GOT3 (cell line): ENCODE measurements around the gene CROCC2.

ENCODE experiments used
- DNase-seq: peaks from one replicate; lab custom pipeline; 2025; ENCODE audit warnings: mixed read lengths; lab: John Stamatoyannopoulos, UW

CROCC2 gene

DNA sequence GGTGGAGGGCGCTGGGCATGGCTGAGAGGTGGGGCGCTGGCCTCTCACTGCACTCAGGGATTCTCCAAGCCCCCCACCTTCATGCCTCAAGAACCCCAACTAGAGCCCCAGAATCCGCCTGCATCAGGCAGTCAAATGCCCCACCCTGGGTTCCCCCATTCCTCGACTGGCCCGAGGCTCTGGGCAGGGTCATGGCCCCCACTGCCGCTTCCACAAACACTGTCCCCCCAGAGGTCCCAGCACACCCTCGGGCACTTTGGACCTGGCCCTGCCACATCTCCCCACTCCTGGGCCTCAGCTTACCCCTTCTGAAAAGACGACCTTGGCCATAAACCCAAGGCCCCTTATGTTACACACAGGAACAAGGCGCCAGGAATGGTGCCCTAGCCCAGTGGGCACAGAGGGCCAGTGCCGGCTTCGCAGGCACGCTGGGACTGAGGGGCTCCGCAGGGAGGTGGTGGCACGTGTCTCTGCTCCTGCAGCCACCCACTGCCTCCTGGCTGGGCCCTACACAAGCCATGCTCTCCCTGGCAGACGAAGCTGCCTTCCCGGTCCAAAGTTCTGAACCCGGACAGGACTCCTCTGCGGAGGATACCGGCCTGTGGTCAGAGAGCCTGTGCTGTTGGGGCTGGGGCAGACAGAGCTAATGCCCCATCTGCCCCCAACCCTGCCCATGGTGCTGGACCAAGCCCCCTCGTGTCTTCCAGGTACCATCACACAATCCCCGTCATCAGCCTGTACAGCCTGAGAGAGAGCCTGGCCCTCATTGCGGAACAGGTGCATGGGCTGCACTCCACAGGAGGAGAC, 30.7 kb upstream of the CROCC2 start:
- DNase-seq = no peak

DNA sequence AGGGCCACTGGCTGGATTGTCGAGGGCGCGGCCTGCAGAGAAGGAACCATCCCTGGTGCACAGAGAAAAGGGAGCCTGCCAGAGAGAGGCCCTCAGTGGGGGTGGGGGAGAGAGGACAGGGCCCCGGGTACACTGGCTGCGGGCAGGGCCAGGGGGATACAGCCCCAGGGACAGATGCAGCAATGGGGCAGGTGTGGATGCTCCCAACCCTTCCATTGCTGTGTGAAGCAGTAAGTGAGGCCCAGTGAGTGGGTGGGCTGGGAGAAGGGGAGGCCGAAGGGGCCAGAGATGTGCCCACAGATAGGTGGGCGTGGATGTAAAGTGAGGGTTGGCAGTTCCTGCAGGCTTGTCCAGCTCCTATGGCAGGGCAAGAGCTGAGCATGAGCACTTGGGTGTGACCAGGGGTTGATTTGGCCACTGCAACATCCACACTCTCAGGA, 30.1 kb upstream of the CROCC2 start:
- DNase-seq = no peak

DNA sequence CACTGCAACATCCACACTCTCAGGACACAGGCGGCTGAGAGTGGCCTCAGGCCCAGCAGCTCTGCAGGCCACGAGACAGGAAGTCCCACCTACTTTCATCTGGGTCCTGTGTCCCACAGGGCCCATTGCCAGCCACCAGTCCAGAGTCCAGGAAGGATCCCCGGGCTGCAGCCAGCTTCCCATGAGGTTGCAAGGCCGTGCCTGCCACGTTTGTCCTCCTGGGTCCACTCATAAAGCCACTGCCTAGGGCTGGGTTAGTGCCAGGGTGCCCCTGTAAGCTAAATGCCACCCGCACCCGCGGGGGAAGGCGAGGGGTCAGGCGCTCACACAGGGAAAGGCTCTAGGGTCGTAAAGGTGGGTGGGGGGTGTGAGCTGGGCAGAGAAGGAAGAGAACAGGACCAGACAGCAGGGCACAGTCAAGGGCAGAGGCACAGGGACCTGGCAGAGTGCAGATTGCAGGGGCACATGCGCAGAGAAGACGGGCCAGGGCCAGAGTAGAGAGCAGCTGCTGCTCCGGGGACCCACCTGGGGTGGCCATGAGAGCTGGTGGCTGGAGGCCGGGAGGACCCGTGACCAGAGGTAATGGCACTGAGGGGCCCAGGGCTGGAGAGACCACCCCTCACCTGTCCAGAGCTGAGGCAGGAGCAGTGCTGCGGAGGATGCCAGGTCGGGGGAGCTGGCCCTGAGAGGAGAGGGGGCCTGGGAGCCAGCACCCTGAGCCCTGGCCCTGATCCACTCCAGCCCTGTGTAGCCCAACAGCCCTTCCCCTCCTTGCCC, 29.5 kb upstream of the CROCC2 start:
- DNase-seq = no peak

DNA sequence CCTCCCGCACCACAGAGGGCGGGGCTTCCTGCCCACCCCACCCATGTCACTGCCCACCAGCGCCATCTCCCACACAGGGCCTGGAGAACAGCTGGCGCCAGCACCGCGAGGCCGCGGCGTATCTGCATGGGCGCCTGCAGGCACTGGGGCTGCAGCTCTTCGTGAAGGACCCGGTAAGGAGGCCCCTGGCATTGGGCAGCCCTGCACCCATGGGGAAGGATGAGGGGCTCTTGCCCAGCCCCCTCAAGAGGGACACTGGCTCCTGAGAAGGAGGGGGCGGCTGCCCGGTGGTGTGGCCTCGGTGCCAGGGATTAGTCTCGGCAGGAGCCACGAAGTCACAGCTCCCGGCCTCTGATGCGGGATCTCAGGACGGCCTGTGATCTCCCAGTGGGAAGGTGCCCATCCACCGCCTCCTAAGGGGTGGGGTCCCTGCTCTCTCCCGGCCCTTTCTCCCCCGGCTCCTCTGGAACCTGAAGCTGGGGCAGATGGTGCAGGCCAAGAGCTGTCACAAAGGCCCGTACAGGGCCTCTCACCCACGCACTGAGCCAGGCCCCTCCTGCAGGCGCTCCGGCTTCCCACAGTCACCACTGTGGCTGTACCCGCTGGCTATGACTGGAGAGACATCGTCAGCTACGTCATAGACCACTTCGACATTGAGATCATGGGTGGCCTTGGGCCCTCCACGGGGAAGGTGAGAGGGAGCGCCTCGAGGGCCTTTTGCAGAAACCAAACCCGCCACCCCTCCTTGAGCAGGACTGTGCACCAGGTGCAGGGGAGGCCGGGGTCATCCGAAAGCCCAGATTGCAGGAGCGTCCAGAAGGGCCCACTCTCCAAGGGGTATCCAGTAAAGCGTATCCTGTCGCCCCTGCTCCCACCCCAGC, 28.4 kb upstream of the CROCC2 start:
- DNase-seq = no peak

DNA sequence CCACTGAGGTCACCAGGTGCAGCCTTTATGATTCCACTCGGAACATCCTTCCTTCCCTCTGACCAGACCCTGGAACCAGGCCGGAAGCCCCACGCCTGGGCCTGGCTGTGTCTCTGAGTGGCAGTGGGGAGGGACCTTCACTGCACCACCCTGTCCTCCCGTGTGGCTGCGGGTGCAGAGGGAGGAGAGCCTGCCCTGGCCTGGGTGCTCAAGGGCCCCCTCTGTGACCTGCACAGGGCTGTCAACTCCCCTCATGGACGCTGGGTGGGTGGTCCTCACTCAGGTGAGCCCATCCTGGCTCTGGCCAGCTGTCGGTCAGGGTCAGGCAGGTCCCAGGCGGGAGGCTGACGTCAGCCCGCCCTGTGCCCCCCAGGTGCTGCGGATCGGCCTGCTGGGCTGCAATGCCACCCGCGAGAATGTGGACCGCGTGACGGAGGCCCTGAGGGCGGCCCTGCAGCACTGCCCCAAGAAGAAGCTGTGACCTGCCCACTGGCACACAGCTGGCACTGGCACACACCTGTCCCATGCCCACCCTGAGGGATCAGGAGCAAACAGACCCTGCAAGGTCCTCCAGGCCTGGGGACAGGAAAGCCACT, 27.7 kb upstream of the CROCC2 start:
- no peak for DNase-seq

DNA sequence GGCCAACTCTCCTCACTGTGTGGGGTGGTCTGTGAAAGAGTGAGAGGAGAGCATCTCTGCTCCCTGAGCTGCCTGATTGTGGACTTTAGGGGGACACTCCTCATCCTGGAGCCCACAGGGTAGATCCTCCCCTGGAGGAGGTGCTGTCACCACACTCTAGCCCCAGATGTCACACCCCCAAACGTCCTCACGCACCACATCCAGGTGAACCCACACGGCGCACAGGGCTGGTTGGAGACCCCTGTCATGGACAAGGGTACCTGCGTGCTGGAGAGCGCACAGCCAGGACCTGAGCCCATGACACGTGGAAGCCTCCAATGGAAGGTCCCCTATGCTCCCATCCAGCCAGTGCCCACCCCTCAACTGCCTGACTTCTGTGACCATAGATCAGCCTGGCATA, 27.0 kb upstream of the CROCC2 start:
- no peak for DNase-seq

DNA sequence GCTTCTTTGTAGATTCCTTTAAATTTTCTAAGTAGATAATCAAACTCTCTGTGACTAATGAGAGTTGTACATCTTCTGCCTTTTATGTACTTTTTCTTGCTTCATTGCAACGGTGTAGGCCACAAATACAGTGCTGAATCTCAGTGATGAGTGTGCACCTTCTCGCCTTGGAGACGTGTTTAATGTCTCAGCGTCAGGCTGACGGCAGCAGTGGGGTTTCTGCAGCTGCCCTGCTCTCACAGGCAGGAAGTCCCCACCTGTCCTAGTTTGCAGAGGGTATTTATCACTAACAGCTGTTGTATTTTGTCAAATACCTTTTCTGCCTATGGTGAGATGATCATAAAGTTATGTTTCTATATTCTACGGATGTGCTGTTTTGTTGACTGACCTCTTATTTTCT, 24.2 kb upstream of the CROCC2 start:
- DNase-seq = no peak

DNA sequence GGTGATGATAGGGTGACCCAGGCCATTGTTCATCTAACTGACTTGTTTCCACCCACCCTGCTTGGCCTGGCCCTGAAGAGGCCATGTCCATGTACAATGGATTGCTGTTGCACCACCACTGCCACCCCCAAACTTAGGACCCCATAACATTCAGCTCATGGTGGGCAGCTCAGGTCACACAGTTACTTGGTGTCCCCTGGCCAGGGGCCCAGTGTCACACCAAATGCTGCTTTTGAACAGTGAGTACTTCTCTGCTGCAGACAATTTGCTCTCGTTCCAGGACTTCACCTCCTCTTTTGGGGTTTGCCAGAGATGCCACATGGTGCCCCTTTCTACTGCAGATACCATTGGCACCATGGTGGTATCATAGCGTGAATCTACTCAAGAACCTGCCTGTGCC, 21.9 kb upstream of the CROCC2 start:
- no peak for DNase-seq

DNA sequence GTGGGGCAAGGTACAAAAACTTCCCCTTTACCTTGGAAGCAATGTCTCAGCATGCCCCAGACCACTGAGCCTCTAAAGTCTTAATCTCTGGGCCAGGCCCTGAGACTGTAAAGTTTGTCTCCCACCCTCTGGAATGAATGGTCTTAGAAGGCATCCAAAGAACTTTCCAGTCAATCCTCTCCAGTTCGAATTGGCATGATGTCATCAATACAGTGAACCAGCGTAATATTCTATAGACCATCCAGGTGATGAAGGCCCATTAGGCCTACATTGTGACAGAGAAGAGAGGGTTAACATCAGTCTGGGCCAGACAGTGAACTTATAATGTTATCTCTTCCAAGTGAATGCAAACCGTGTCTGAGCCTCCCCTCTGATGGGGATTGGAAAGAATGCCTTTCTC, 21.4 kb upstream of the CROCC2 start:
- no peak for DNase-seq

DNA sequence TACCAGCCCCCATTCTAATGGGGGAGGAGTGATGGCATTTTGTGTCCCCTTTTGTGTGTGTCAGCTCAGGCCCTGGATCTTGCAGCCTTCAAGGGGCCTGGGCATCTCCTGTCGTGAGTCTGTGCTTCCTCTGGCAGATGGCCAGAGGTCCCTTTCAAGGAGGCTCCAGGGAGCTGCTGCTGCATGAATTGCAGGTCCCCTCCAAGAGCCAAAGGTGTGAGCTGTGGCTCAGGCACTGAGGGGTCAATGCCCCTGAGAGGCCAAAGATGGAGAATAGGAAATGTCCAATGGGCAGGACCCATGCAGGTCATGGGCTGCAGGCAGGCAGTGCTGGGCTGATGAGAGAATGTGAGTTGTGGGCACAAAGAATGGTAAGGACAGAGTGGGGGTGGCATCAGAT, 20.6 kb upstream of the CROCC2 start:
- no peak for DNase-seq

DNA sequence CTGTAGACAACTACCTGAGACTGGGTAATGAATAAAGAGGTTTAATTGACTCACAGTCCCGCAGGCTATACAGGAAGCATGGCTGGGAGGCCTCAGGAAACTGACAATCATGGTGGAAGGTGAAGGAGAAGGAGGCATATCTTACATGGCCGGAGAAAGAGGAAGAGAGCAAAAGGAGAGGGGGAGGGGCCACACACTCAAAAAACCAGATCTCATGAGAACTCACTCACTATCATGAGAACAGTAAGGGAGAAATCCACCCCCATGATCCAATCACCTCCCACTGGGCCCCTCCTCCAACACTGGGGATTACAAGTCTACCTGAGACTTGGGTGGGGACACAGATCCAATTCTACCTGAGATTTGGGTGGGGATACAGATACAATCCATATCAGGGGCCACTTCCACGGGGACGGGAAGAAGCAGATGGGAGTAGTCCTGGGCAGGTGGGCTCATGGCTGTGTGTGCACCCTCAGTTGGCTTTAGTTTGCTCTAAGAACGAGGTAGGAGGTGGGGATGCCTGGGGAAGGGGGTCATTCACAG, 20.0 kb upstream of the CROCC2 start:
- DNase-seq = no peak

DNA sequence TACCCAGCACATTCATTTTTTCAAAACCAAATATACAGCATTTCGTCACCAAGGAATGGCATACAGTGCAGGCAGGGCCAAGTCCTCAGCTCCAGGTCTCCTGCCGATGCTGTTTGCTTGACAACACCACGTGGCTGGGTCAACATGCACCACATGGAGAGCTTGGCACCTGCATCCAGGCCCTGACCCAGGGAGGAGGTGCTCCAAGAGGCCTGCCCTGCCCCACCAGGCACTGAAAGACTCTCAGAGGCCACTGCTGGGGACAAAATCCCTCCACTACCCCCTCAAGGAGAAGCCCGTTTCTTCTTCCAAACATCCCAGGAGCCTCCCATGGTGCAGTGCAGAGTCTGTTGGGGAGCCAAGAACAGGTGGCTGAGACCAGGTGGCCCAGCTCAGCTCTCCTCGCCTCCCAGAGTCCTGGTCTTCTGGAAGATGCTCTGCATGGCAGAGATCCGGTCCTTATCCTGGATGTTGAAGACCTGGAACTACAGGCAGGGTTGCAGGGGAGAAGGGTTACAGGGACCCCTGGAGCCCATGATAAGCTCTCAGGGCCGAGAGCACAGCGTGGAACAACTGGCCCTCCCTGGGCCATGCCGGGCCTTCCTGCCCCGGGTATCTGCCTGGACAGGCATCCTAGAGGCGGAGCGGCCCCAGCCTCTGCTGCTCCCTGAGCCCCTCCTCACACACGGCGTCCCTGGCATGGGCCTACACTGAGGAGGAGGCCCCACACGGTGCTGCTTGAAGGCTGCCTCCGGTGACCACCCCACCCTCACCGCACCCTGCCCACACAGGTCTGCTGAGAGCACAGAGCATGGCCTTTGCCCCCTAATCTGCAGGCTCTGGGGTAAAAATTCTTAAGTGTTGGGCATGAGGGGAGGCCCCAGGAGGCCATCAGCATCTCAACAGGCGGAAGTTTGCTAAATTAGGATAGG, 19.2 kb upstream of the CROCC2 start:
- DNase-seq = no peak

DNA sequence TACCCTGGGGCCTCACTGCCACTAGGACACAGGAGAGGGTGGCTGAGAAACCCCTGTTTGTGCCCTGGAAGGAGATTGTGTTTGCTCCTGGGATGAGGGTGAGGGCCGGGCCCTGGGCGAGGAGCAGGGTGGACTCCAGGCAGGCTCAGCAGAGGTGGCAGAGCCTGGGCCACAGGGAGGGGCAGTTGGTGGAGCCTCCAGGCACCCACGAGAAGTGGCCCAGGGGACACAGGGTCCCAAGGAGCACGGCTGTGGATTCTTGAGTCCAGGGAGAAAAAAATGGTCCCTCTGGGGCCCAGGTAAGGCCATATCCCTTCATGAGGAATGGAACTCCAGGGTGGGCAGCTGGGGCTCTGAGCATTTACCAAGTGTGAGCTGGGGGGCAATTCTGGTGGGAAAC, 18.5 kb upstream of the CROCC2 start:
- no peak for DNase-seq

DNA sequence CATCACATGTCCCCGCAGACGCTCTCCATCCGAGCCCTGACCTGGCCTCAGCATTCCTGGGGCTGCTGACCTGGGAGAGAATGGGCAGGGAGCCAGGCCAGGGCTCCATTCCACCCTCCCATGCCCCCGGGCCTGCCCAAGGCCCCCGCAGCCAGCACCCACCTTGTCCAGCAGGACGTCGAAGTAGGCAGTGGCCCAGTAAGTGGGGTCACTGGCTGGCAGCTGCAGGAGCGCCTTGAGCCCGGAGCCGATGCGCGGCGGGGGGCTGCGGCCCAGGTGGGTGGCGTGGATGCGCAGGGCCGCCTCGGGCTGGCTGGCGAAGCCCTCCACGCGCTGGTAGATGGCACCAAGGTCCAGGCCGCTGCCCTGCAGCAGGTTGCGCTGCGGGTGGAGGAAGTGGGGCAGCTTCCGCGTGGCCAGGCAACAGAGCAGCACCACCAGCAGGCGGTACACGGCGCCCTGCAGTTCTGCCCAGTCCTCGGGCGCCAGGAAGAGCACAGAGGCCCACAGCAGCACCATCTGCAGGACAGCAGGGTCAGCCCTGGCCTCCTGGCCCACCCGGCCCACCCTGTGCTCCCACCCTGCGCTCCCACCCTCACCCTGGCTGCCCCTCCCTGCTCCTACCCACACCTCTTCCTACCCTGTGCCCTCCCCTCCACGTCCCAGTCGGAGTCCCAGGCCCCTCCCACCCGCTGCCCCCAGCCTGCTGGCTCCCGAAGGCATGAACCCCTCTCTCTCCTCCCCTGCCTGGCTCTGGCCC, 17.8 kb upstream of the CROCC2 start:
- DNase-seq = no peak

DNA sequence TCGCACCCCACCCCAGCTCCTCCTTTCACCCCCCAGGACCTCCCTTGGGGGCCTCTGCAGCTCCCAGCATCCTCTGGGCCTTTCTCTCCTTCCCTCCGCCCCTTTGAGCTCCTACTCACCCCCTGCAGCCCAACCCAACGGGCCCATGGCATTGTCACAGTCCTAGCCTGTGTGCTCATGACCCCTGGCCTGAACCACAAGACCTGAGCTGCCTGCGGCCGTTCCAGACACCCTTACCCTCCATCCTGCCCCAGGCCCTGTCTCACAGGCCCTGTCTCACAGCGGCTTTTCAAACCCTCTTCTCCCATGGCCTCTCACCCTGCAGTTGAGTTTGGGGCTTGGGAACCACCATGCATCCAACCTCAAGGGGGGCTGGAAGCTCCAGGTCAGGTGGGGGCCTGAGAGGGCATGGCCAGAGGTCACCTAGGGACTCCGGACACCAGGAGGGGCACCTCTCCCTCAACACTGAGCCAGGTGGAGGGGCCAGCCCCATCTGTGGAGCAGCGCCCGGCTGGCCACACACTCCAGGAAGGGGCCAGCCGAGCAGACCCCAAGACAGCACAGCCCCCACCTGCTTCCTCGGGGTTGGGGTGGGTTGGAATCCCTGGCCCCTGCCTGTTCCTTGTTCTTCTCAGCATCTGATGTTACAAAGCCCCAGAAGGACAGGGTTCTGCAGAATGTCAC, 17.1 kb upstream of the CROCC2 start:
- DNase-seq = no peak

DNA sequence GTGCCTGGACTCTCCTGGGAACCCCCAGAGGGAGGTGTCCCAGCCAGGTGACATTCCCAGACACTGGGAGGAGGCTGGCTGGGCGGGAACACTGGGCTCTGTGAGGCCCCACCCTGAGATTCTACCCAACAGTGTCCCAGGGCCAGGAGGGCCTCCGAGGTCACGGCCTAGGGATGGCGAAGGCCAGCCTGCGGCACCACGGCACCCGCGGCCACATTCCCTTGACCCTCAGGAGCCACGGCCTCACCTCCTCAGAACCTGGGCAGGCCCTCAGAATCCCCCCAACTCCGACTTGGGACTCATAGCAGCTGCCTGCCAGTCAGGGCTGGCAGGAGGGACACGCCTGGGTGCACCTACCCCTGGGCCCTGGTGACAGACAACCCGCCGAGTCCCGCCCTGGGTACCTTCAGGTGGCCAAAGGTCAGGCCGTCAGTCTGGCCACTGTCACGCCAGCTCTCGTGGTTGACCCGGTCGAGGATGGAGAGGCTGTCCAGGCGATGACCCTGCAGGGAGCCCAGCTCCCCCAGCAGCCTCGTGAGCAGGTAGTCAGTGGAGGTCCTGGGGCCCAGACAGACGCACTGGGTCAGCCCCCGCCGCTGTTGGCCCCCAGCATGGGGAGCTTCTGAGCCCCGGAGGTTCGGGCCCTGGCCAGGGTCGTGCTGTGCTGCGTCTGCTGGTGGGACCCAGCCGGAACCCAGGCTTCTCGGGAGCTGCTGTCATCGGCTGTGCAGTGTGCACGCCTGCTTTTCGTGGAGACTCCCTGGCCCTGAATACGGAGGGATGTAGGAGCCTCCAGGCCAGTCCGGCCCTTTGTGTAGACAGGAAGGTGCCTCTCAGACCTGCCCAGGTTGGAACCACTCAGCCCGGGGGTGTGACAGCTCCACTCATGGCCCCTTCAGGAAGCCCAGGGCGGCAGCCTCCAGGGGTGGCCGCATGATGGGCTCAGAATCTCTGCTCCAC, 16.3 kb upstream of the CROCC2 start:
- no peak for DNase-seq

DNA sequence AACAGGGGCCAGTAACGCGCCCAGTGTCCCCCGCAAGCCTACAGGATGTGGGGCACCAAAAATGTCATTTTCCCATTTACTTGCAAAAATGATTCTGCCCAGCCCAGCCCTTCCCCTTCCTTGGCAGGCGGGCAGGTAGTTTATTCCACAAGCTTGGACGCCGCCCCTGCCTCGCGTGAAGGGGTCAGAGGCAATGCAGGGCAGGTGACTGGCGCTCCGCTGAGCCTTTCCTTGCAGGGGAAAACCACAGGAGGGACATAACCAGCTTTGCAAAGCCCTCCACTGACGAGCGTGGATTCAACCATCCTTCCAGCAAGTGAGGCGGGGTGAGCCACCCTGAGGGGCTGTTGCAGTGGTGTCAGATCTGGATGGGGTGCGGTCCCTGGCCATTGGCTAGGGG, 15.4 kb upstream of the CROCC2 start:
- DNase-seq = no peak
